Activated CD8-positive, alpha-beta memory T cell treated with anti-CD3 and anti-CD28 coated beads for 4 hours (primary cell): ENCODE data around the gene NCAPD2.
"Not testable (repeated sequence)": the region's sequence is repeated elsewhere in the genome, so short reads cannot be mapped to it uniquely, and the experiment has no call there.

ENCODE experiments used
- DNase-seq, 2 donors: peaks; one replicate each; pipeline ENCODE4 v3.0.0-alpha.2; 2020; ENCODE audit warnings: low read depth in 2 of 2

The NCAPD2 gene

GRCh38 chr12:6463216-6463615 is 30.7 kb upstream of the NCAPD2 start:
- DNase-seq: no peak

GRCh38 chr12:6463858-6464257 is 30.0 kb upstream of the NCAPD2 start:
- no peak for DNase-seq

- DNase-seq: no peak
Measured at GRCh38 chr12:6464531-6464930, 29.4 kb upstream of the NCAPD2 start.

GRCh38 chr12:6465467-6466183 is 28.3 kb upstream of the NCAPD2 start:
- no peak for DNase-seq

- DNase-seq: no peak
Measured at GRCh38 chr12:6466184-6466573, 27.7 kb upstream of the NCAPD2 start.

DNA sequence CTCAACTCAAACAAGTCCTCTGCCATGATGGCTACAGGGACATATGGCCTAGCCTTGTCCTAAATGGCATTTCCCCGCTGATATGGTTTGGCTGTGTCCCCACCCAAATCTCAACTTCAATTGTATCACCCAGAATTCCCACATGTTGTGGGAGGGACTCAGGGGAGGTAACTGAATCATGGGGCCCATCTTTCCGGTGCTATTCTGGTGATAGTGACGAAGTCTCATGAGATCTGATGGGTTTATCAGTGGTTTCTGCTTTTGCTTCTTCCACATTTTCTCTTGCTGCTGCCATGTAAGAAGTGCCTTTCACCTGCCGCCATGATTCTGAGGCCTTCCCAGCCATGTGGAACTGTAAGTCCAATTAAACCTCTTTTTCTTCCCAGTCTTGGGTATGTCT is 27.2 kb upstream of the NCAPD2 start:
- DNase-seq: not testable (repeated sequence)

GRCh38 chr12:6467571-6468282 is 26.2 kb upstream of the NCAPD2 start:
- not testable (repeated sequence) for DNase-seq

DNA sequence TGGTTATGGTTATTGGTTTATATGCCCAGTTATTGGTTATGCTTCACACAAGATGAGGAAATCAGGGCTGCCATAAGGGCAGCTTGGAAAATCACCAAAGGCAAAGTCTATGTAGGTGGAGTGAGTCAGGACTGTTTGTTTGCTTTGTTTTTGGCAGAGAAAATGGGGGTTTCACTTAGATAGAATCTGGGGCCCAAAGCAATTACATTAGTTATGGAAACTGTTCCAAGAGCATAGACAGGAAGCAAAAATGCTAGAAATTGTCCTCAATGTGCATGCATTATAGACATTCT is 25.7 kb upstream of the NCAPD2 start:
- DNase-seq: no peak

DNA sequence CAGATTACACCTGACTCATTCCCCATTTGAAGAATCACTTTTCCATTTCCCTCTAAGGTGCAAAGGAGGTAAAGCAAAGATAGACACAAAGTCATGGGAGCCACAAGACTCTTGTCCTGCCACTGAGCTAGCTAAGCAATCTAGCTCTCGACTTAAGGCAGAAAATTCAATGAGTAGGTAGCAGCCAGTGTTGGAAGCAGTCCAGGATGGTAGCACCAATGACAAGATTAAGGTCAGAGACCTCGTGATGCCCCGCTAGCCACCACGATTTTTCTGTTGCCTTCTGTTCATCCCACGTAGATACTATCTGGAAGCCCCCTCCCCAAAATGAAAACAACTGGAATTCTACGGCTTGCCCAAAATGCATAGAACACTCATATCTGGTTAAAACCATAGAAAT is 24.8 kb upstream of the NCAPD2 start:
- DNase-seq: no peak

DNA sequence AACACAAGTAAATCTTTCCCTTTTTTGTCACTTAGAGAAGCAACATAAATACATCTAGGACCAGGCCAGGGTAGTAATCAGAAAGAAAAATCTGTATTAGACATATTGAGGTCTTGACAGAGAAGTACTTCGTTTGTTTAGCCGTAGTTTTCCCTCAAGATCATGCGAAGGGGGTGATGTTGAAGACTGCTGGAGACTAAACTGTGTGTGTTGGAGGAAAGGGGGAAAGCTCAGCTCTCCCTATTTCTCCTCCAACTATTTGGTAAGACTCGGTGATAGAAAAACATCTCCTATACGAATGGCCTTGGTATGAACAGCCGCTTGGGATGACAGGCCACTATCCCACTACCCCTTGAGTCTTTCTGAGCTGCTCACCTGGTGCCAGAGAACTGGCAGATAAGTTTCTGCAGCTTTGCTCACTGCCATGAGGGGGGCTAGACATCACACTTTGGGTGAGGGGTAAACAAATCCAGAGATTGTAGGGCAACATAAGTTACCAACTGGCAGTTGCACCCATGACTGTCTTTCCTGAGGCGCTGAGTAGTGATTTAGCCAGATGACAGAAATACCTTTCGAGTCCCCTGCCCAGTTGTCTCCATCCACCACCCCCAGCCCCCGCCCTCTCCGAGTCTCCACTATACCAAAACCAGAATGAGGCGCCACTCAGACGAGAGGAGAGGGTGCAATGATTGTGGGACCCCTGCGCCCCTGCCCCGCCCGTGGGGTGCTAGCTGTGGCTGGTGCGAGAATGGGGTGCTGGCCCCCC is 24.1 kb upstream of the NCAPD2 start:
- no peak for DNase-seq

DNA sequence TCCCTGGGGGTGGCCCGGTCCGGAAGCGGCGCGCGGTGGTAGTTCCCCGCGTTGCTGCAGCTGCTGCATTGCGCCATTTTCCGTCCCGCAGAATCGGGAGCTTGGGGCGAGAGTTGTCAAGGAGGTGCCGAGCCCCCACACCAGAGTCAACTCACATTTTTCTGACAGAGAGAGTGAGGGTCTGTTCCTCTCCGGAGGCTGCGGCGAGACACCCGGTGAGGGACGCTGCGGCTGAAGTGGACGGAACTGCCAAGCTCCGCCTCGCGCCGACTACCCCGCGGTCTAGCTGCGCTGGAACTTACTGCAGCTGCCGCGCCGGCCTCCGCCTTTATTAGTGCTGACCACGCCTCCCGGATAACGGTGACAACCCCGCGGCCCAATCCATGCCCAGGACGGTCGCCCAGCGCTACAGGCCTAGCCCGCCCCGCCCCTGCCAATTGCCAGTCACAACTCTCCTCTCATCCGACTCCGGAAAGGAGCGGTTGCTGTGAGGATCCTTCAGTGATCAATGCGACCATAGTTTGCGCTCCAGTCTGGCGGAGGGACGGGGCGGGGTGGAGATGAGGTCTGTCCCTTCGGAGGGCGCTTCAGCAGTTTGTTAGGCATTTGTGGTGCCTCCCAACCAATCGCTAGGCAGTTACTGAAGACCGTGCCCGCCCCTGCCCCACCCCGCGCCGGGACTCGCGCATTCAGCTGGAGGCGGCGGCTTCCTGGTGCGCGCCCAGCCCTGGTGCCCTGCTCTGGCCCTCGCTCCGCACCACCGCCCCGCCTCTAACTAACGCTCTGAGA is 23.3 kb upstream of the NCAPD2 start, which contains the start of gene VAMP1:
VAMP1 (minus strand) TSS at position 303 of the 789 bp plus-strand sequence; CDS start at position 157, 146 bp downstream.
- DNase-seq: peak; percentile 90 to 91

- no peak for DNase-seq
Measured at GRCh38 chr12:6471989-6472360, 21.9 kb upstream of the NCAPD2 start.

- DNase-seq: no peak
Measured at GRCh38 chr12:6472491-6472890, 21.4 kb upstream of the NCAPD2 start.

DNA sequence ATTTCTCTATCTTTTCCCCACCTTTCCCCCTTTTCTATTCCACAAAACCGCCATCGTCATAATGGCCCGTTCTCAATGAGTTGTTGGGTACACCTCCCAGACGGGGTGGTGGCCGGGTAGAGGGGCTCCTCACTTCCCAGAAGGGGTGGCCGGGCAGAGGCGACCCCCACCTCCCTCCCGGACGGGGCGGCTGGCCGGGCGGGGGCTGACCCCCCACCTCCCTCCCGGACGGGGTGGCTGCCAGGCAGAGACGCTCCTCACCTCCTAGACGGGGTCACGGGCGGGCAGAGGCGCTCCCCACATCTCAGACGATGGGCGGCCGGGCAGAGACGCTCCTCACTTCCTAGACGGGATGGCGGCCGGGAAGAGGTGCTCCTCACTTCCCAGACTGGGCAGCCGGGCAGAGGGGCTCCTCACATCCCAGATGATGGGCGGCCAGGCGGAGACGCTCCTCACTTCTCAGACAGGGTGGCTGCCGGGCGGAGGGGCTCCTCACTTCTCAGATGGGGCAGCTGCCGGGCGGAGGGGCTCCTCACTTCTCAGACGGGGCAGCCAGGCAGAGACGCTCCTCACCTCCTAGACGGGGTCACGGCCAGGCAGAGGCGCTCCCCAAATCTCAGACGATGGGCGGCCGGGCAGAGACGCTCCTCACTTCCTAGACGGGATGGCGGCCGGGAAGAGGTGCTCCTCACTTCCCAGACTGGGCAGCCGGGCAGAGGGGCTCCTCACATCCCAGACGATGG is 18.5 kb upstream of the NCAPD2 start:
- not testable (repeated sequence) for DNase-seq

DNA sequence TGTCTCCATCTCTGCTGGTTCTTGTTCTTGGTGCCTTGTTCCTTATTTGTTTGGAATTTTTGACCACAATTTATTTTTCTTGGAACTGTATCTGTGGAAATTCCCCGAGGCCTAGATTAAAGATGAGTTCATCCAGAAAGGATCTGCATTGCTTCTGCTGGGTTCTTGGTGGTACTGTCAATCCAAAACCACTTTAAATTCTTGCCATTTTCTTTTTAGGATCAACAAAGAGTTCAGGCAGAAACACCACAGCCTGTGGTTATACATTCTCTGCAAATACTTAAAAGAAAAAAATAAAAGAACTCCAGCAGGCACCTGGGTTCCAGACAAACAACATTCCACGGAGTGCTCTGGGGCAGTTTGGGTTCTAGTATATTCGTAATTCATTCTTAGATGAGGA is 17.4 kb upstream of the NCAPD2 start:
- DNase-seq: no peak

GRCh38 chr12:6477601-6478377 is 16.1 kb upstream of the NCAPD2 start:
- DNase-seq: not testable (repeated sequence)

DNA sequence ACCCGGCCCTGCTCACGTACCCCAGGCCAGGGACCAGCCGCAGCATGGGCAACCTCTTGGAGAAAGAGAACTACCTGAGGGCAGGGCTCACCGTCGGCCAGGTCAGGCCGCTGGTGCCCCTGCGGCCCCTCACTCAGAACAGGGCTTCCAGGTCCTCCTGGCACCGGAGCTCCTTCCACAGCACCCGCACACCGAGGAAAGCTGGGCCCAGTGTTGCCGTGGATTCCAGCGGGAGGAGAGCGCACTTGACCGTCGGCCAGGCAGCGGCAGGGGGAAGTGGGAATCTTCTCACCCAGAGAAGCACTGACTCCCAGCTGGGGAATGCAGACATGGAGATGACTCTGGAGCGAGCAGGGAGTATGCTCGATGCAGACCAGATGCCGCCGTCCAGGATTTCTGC is 15.5 kb upstream of the NCAPD2 start:
- no peak for DNase-seq

GRCh38 chr12:6488240-6488639 is 5.7 kb upstream of the NCAPD2 start:
- no peak for DNase-seq

DNA sequence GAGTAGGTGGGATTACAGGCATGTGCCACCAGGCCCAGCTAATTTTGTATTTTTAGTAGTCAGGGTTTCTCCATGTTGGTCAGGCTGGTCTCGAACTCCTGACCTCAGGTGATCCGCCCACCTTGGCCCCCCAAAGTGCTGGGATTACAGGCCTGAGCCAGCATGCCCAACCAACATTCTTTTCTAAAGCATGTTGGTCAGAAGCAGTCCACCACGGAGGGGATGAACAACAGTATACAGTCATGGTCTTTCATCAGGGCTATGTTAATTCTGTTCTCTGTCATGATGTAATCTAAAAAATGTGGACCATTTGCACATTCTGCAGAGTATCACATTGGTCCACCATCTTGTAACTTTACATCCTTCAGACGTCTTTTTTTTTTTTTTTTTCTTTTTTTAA is 4.5 kb upstream of the NCAPD2 start:
- DNase-seq: no peak

GRCh38 chr12:6490673-6491072 is 3.2 kb upstream of the NCAPD2 start:
- not testable (repeated sequence) for DNase-seq
